Neuronal stem cell (in vitro differentiated cells): ENCODE data around the gene EPS15.
"Not testable (repeated sequence)": the region's sequence is repeated elsewhere in the genome, so short reads cannot be mapped to it uniquely, and the experiment has no call there.

Experiments used
- DNase-seq: peaks from one replicate; pipeline ENCODE4 v3.0.0-alpha.2; 2013; ENCODE audit warnings: low spot score
- H2AFZ ChIP-seq: one replicate; pipeline ENCODE4 v1.6.1; 2013; ENCODE audit warnings: mild to moderate bottlenecking, low read length, inconsistent platforms
- H2AK5ac ChIP-seq: 2 replicates; pipeline ENCODE4 v1.6.1; 2013; ENCODE audit warnings: low read depth, mild to moderate bottlenecking, inconsistent platforms, low read length, moderate library complexity, mixed read lengths
- H2BK120ac ChIP-seq: 2 replicates; pipeline ENCODE4 v1.6.1; 2013; ENCODE audit warnings: low read depth, mild to moderate bottlenecking, inconsistent platforms, low read length, moderate library complexity, mixed read lengths
- H2BK12ac ChIP-seq: one replicate; pipeline ENCODE4 v1.6.1; 2013; ENCODE audit warnings: low read length, inconsistent platforms
- H2BK15ac ChIP-seq: 2 replicates; pipeline ENCODE4 v1.6.1; 2013; ENCODE audit warnings: mild to moderate bottlenecking, low read length, inconsistent platforms, mixed read lengths
- H2BK5ac ChIP-seq: one replicate; pipeline ENCODE4 v1.6.1; 2013; ENCODE audit warnings: inconsistent platforms, mild to moderate bottlenecking, low read length, moderate library complexity
- H3K14ac ChIP-seq: one replicate; pipeline ENCODE4 v1.6.1; 2013; ENCODE audit warnings: low read length, inconsistent platforms
- H3K18ac ChIP-seq: 2 replicates; pipeline ENCODE4 v1.6.1; 2013; ENCODE audit warnings: low read length, inconsistent platforms
- H3K23ac ChIP-seq: 2 replicates; pipeline ENCODE4 v1.6.1; 2013; ENCODE audit warnings: low read depth, mild to moderate bottlenecking, mixed read lengths, low read length, inconsistent platforms; ENCODE audit not compliant: poor library complexity
- H3K27ac ChIP-seq: replicated peaks from 3 replicates; pipeline ENCODE4 v1.5.1; 2013; ENCODE audit warnings: low read length, inconsistent platforms
- H3K27me3 ChIP-seq, 3 experiments: 2 replicates each; pipeline ENCODE4 v1.6.1; 2013; ENCODE audit warnings: low read length in 3 of 3, mild to moderate bottlenecking in 2 of 3, inconsistent platforms in 1 of 3, low read depth in 1 of 3, mixed read lengths in 1 of 3, moderate library complexity in 1 of 3; ENCODE audit not compliant: control insufficient read depth in 3 of 3, insufficient read depth in 3 of 3
- H3K36me3 ChIP-seq, 2 donors: replicated peaks in 1 of 2; 2 replicates each; pipeline ENCODE4 v1.6.1; 2013; ENCODE audit warnings: low read length in 2 of 2; ENCODE audit not compliant: control insufficient read depth in 2 of 2, insufficient read depth in 2 of 2
- H3K4ac ChIP-seq: 2 replicates; pipeline ENCODE4 v1.6.1; 2013; ENCODE audit warnings: inconsistent platforms, mild to moderate bottlenecking, low read length, moderate library complexity
- H3K4me1 ChIP-seq, 2 donors: 1 replicate in 1 of 2; 2 replicates in 1 of 2; pipeline ENCODE4 v1.6.1; 2013; ENCODE audit warnings: low read length in 2 of 2, low read depth in 1 of 2; ENCODE audit not compliant: control insufficient read depth in 2 of 2, insufficient read depth in 1 of 2
- H3K4me2 ChIP-seq: one replicate; pipeline ENCODE4 v1.6.1; 2013; ENCODE audit warnings: mild to moderate bottlenecking, low read length, inconsistent platforms; ENCODE audit not compliant: insufficient read depth, poor library complexity, severe bottlenecking
- H3K4me3 ChIP-seq, 2 donors: 2 replicates each; pipeline ENCODE4 v1.5.1; 2013; ENCODE audit warnings: low read length in 2 of 2, mild to moderate bottlenecking in 2 of 2, inconsistent platforms in 1 of 2, moderate library complexity in 1 of 2
- H3K79me1 ChIP-seq: one replicate; pipeline ENCODE4 v1.6.1; 2013; ENCODE audit warnings: low read depth, mild to moderate bottlenecking, inconsistent platforms, low read length, moderate library complexity
- H3K9ac ChIP-seq: one replicate; pipeline ENCODE4 v1.6.1; 2013; ENCODE audit warnings: mild to moderate bottlenecking, low read depth, low read length, inconsistent platforms; ENCODE audit not compliant: poor library complexity
- H3K9me3 ChIP-seq, 2 donors: replicated peaks in 1 of 2; 2 replicates each; pipeline versions ENCODE3 to v1.6.1; 2013; ENCODE audit warnings: low read length in 2 of 2, mild to moderate bottlenecking in 2 of 2, inconsistent platforms in 1 of 2, low read depth in 1 of 2, mixed read lengths in 1 of 2, moderate library complexity in 1 of 2; ENCODE audit not compliant: control insufficient read depth in 2 of 2, insufficient read depth in 1 of 2
- H4K8ac ChIP-seq: one replicate; pipeline ENCODE4 v1.6.1; 2013; ENCODE audit warnings: low read depth, mild to moderate bottlenecking, inconsistent platforms, low read length, moderate library complexity
- H4K91ac ChIP-seq: one replicate; pipeline ENCODE4 v1.6.1; 2013; ENCODE audit warnings: low read length, low read depth, mild to moderate bottlenecking, inconsistent platforms; ENCODE audit not compliant: poor library complexity
- WGBS, 2 donors: extraction: QIAGEN DNeasy Blood & Tissue Kit; methylation state at CpG; one replicate each; pipeline ENCODE4 v1.1.7; 2013; ENCODE audit warnings: missing lambda C conversion rate in 2 of 2, mixed read lengths in 1 of 2; ENCODE audit not compliant: insufficient read length in 2 of 2, insufficient replicate concordance in 1 of 2; ENCODE audit errors: extremely low coverage in 2 of 2; 5-methylcytosine and 5-hydroxymethylcytosine counted together

Gene EPS15

DNA sequence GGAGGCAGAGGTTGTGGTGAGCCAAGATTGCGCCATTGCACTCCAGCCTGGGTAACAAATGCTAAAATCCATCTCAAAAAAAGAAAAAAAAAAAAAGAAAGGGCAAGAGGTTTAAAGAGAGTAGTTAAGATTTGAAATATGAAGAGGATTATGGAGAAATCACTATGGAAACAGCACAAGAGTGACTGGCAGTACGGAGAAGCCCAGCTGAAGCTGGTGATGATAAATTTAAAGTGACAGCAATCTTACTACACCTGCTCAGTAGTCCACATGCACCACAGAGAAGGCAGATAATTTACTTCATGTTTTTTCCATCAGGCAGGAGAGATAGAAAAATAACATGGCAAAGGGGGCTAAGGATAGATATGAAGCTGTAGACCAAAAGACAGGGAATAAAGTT is 56.8 kb downstream of the EPS15 start:
- not testable (repeated sequence) for DNase-seq, H3K4me2 ChIP-seq, H3K9ac ChIP-seq, H2AK5ac ChIP-seq, H2BK12ac ChIP-seq, H3K9me3 ChIP-seq, H3K18ac ChIP-seq, H2BK15ac ChIP-seq, H3K79me1 ChIP-seq, H4K91ac ChIP-seq, H2AFZ ChIP-seq, H2BK120ac ChIP-seq, H3K4me1 ChIP-seq, H3K27me3 ChIP-seq, H3K4ac ChIP-seq, H2BK5ac ChIP-seq, H3K27ac ChIP-seq, H3K4me3 ChIP-seq, H3K14ac ChIP-seq, H4K8ac ChIP-seq, H3K23ac ChIP-seq
- peaks cover 0 to 26% of the 10 kb centered on the region in 2 donors for H3K36me3 ChIP-seq
- no CpG with 5 or more reads among the region's 2 CpGs for WGBS, 2 donors

- H3K14ac ChIP-seq, result no peak overlapping the region
- no peaks in the 10 kb centered on the region for H3K9me3 ChIP-seq
- no peak overlapping the region for H4K91ac ChIP-seq
- no peak overlapping the region for H3K9ac ChIP-seq
- H3K4me3 ChIP-seq, result no peak overlapping the region
- no peak overlapping the region for H2AK5ac ChIP-seq
- H2BK120ac ChIP-seq, result no peak overlapping the region
- H4K8ac ChIP-seq, result no peak overlapping the region
- H2BK15ac ChIP-seq, result no peak overlapping the region
- H3K4ac ChIP-seq, result no peak overlapping the region
- H2AFZ ChIP-seq, result no peak overlapping the region
- no peaks in the 10 kb centered on the region for H3K27me3 ChIP-seq
- no peak overlapping the region for H2BK12ac ChIP-seq
- H3K23ac ChIP-seq, result no peak overlapping the region
- H3K4me2 ChIP-seq, result no peak overlapping the region
- no peak overlapping the region for H3K18ac ChIP-seq
- H3K36me3 ChIP-seq, result peaks cover 0 to 9% of the 10 kb centered on the region in 2 donors
- no peaks in the 10 kb centered on the region for H3K79me1 ChIP-seq
- no peak for DNase-seq
- H3K27ac ChIP-seq, result no peak overlapping the region
- WGBS, 2 donors, result no CpG with 5 or more reads among the region's 4 CpGs
- no peak overlapping the region for H2BK5ac ChIP-seq
- H3K4me1 ChIP-seq, result peaks cover 0 to 4% of the 10 kb centered on the region in 2 donors
Observed at GRCh38 chr1:51454554-51454953, 64.5 kb downstream of the EPS15 start.

- no peaks in the 10 kb centered on the region for H3K9me3 ChIP-seq
- peaks cover 0 to 2% of the 10 kb centered on the region in 2 donors for H3K36me3 ChIP-seq
- H3K9ac ChIP-seq, result no peak overlapping the region
- H2AK5ac ChIP-seq, result no peak overlapping the region
- no peak overlapping the region for H2AFZ ChIP-seq
- H3K4me1 ChIP-seq, result peaks cover 0 to 4% of the 10 kb centered on the region in 2 donors
- H2BK12ac ChIP-seq, result no peak overlapping the region
- no peak overlapping the region for H3K14ac ChIP-seq
- no peak overlapping the region for H3K4me3 ChIP-seq
- no peak overlapping the region for H2BK5ac ChIP-seq
- no peak overlapping the region for H3K18ac ChIP-seq
- H3K27ac ChIP-seq, result no peak overlapping the region
- H4K8ac ChIP-seq, result no peak overlapping the region
- H3K4me2 ChIP-seq, result no peak overlapping the region
- no peak overlapping the region for H3K23ac ChIP-seq
- H3K27me3 ChIP-seq, result no peaks in the 10 kb centered on the region
- no peak overlapping the region for H2BK120ac ChIP-seq
- DNase-seq, result no peak
- H4K91ac ChIP-seq, result no peak overlapping the region
- WGBS, 2 donors, result no CpG with 5 or more reads among the region's 2 CpGs
- H2BK15ac ChIP-seq, result no peak overlapping the region
- no peak overlapping the region for H3K4ac ChIP-seq
- no peaks in the 10 kb centered on the region for H3K79me1 ChIP-seq
Observed at GRCh38 chr1:51453010-51453409, 66.1 kb downstream of the EPS15 start.

- H3K9ac ChIP-seq, H3K36me3 ChIP-seq, H2AFZ ChIP-seq, H3K18ac ChIP-seq, H3K4ac ChIP-seq, H3K9me3 ChIP-seq, DNase-seq, H3K27me3 ChIP-seq, H3K4me2 ChIP-seq, H3K27ac ChIP-seq, H2AK5ac ChIP-seq, H3K4me3 ChIP-seq, H3K23ac ChIP-seq, H2BK12ac ChIP-seq, H4K8ac ChIP-seq, H2BK120ac ChIP-seq, H2BK15ac ChIP-seq, H2BK5ac ChIP-seq, H4K91ac ChIP-seq, H3K4me1 ChIP-seq, H3K14ac ChIP-seq, H3K79me1 ChIP-seq: not testable (repeated sequence)
- no CpG with 5 or more reads among the region's 1 CpG for WGBS, 2 donors
Observed at GRCh38 chr1:51448844-51449454, 70.1 kb downstream of the EPS15 start.
